GM21381 (cell line): ENCODE data around the gene PRRT4.

Experiments
- ATAC-seq: cut with Tn5 transposase; IDR thresholded peaks from one replicate; pipeline ENCODE4 v1.9.1; 2021; ENCODE audit warnings: mild to moderate bottlenecking, moderate library complexity; ENCODE audit not compliant: unreplicated experiment

PRRT4 gene

DNA sequence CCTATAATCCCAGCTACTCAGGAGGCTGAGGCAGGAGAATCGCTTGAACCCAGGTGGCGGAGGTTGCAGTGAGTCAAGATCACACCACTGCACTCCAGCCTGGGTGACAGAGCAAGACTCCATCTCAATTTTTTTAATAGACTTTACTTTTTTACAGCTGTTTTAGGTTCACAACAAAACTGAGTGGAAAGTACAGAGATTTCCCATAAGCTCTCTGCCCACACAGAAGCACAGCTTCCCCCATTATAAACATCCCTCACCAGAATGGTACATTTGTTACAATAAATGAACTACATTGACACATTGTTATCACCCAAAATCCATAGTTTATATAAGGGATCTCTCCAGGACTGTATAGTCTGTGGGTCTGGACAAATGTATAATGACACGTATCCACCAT lies 14.6 kb upstream of the PRRT4 start:
- no peak for ATAC-seq

DNA sequence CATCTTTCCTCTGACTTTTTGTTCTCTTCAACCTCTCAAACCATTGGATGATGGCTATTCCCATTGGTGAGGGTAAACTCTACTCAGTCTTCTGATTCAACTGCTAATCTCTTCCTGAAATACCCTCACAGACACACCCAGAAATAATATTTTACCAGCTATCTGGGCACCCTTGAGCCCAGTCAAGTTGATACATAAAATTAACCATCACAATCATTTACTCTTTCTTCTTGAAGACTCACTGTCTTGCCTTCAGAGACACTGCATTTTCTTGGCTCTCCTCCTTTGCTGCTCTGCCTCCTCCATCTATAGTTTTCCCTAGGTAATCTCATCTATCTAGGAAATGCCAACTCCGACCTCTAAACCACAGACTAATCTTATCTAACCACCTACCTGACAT lies 12.6 kb upstream of the PRRT4 start:
- no peak for ATAC-seq

DNA sequence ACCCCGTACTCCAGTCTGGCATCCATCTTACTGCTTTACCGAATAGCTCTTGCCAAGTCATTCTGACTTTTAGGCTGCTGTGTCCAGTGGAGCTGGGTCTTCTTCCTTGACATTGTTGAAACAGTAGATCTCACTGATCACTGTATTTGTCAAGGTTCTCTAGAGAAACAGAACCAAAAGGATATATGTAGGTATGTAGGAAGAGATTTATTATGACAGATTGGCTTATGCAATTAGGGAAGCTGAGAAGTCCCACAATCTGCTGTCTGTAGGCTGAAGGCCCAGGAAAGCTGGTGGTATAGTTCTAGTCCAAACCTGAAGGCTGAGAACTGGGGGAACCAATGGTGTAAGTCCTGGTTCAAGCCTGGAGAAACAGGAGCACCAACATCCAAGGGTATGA lies 12.1 kb upstream of the PRRT4 start:
- no peak for ATAC-seq

DNA sequence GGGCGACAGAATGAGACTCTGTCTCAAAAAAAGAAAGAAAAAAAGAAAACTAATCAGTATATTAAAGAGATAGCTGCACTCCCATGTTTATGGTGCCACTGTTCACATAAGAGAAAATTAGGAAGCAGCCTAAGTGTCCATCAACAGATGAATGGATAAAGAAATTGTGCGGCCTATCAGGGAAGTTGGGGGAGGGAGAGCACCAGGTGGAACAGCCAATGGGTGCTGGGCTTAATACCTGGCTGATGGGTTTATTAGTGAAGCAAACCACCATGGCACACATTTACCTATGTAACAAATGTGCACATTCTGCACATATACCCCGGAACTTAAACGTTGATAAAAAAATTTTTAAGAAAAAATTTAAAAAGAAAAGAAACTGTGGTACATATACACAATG lies 9.0 kb upstream of the PRRT4 start:
- no peak for ATAC-seq

DNA sequence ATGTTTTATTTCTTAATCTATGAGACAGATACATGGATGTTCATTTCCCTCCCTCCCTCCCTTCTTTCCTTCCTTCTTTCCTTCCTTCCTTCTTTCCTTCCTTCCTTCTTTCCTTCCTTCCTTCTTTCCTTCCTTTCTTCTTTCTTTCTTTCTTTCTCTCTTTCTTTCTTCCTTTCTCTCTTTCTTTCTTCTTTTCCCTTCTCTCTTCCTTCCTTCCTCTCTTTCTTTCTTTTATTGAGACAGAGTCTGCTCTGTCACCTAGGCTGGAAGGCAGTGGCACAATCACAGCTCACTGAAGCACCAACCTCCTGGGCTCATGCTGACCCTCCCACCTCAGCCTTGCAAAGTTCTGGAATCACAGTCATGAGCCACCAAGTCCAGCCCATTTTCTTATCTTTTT lies 5.5 kb upstream of the PRRT4 start:
- no peak for ATAC-seq

DNA sequence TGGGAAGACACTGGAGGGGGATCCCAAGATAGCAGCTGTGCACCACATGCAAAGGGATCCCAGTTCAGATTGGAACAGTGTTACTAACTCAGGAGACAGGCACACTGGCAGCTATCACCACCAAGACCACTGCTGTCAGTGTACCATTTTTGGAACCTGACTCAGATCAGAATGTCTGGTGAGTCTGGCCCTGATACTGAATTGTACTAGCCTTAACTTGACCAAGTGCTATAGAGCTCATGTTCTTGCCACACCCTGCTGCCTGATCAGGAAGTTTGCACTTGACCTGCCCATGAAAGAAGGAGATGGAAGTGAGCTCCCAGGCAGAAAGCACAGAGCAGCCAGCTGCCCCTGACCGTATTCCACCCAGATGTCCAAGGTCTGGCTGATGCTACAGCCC lies 4.8 kb upstream of the PRRT4 start:
- no peak for ATAC-seq

DNA sequence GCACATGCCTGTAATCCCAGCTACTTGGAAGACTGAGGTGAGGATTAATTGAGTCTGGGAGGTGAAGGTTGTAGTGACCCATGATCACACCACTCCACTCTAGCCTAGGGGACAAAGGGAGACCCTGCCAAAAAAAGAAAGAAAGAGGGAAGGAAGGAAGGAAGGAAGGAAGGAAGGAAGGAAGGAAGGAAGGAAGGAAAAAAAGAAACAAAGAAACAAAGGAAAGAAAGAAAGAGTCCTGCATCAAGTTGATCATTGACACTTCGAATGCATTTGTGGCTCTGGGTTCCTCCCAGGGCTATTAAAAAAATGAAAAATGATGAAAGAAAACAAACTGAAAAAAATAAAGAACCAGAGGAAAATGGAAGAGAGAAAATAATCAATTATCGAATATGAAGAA lies 3.9 kb upstream of the PRRT4 start:
- ATAC-seq, result no peak

DNA sequence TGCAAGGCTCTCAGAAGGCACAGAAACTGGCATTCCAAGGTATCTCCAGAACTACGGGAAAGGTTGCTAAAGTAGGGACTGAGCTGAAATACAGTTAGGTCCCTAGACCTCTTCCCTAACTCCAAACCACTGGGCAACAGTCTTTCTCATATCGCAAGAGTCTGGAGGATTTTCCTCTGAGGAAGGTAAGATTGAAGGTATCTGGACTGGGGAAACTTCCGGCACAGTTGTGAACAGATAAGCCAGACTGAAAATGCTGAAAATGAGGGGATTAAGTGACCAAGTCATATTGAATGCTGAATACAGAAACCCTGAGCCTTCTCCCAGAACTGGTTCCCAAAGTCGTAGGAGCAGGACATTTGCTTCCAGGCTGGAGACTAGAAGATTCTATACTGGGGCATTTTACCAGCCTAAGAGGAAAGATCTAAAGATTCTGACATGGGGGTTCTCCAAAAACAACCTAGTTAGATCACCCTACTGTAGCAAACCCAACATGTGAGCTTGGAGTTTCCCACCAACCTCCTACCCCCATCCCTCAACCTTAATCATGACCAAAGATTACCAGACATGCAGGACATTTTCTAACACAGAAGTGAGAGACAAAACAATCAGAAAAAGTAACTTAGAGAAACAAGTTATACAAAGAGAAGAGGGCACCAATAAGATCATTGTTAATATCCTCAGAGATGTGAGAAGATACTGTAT lies 2.8 kb upstream of the PRRT4 start:
- no peak for ATAC-seq

DNA sequence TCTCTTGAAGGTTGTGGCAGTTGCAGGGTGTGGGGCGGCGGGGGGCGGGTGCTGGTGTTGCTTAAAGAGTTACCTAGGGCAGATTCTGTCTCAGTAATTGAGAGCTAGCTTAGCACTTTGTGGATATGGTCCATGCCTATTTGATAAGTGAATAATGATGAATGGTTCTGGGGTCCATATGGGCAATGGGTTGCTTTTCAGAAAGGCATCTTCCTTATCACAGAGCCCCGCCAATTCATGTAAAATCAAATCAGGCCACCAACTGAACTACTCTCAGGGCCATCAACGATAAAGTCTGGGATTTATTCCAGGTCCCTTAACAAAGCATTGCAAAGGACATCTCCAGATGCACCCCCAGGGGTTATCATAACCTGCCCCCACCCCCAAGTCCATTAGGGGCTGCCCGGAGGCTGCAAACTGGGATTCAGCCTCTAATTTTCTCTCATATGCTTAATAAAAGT lies 1.8 kb upstream of the PRRT4 start:
- no peak for ATAC-seq

DNA sequence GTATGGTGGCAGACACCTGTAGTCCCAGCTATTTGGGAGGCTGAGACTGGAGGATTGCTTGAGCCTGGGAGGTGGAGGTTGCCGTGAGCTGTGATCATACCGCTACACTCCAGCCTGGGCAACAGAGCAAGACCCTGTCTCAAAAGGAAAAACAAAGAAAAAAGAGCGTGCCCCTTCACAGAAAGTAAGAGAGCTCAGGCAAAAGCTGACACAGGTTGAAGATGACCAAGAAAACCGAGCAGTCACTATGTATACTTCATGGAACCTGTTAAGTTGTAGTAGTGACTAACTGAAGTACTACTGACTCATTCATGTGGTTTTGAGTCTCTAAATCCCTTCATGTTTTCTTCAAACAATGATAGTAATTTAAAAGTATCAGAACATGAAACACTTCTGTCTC lies 1.2 kb upstream of the PRRT4 start:
- no peak for ATAC-seq

DNA sequence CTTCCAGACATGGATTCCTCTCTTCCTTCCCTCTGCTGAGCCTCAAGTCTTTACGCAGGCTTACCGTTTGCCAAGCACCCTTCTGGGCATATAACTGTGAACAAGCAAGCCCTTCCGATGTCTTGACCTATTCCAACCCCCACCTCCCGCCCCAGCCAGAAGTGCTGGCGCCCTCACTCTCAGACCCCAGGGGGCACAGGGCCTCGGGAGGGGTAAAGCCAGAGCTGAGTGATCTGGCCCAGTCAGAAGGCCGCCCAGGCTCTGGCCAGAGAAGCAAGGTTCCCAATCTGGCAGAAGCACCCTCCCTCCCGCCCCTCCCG lies 1.2 kb downstream of the PRRT4 start:
- no peak for ATAC-seq

DNA sequence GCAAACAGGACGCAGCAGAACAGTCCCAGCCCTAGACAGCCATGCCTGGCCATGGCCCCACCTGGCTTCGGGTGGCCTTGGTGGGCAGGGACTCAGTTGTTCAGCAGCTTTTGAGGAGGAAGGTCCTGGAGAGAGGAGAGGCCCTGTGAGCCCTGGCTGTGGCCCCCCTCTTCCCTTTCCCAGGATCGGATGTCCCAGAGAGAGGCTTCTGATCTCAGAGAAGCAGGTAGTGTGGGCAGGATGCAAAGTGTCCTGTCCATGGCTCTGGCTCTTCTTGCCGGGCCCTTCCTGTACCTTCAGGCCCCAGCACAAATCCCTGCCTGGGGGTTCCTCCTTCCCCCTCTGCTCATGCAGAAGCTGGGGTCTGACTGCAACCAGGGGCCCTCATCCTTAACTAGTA lies 1.6 kb downstream of the PRRT4 start:
- ATAC-seq, result no peak

DNA sequence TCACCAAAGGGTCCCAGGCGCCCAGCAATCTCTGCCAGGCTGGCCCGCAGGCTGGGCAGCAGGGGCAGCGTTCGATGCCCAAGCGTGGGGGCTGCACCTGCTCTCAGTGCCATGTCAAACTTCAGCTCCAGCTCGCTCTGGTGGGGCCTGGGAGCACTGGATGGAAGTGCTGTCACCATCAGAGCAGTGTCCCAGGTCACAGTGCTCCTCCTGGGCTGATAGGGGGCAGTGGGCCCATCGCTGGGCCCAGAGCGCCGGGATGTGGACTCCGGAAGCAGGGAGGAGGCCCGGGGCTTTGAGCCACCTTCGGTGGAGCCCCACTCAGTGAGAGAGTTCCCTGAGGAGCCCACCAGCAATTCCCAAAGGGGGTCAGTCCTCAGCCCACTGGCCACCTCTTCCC lies 2.2 kb downstream of the PRRT4 start:
- ATAC-seq, result no peak

DNA sequence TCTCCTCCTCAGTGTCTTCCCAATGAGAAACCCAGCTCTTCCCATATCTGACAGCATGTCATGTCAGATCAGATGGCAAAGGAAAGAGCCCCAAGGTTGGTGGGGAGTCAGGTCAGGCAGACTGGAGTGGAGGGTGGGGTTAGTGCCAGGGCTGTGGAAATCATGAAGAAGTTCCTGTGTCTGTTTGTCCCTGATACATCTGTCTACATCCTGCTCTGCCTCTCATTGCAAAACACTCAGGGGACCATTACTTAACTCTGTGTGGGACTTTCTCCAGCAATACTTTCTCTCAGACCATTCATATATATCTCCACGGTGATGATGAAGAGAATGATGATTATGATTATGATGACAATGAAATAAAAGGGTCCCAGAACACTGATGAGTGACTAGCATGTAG lies 3.3 kb downstream of the PRRT4 start:
- ATAC-seq, result no peak

DNA sequence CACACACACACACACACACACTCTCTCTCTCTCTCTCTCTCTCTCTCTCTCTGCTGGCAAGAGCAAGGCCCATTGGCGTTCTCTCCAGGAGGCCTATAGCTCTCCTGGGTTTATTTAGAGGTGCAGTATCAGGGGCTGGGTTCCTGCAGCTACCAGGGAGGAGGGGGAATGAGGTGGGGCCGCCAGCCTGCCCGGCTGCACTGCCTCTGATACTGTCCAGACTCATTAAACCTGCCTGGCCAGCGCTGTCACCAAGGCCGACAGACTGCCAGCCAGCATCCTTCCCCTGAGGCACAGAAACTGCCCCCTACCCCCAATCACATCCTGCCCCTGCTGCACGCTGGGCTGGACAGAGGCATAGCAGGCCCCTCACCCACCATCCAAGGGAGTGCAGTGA lies 4.3 kb downstream of the PRRT4 start:
- ATAC-seq, result no peak

DNA sequence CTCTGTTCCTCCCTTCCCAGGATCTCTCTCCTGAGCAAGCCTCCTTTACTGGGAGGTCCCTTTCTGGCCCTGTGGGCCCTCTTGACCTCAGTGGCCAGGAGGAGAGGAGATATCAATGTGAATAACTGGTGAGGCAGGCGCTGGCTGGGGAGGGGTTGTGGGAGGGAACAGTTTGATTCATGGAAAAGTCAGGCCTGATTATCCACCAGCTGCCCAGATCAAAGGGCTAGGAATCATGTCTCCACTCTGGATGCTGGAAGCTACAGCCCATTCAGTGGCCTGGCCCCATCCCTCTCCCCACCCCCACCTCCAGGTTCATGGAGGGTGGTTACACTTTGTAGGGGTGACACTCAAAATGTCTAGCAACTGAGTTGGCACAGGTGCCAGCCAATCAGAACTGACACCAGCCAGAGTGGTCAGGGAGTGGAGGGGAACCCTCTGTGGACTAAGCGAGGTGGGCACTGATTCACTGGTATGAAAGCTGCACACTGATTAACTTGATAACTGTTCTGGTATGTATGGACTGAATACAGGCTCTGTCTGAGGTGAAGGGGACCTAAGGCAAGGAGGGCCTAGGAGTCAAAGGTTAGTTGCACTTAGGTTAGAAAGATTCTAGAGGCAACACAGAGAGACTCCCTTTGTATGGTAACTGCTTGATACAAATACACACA lies 4.8 kb downstream of the PRRT4 start:
- ATAC-seq, result no peak

DNA sequence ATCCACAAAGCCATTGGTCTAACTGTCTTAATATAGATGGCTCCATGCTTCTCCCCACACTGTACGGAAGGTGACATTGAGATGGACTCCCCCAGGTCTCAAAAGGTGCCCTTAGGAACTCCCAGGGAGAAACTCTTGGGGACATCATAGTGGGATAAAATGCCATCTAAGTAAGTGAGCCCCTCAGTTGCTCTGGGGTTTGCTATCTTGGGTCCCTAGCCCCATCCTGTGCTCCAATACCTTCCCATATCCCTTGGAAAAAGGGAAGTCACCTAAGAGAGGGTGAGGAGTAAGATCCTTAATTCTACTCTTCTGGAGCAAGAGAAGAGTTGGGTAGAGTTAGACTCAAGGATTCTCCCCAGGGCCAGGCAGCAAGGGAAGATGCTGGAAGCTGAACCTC lies 7.9 kb downstream of the PRRT4 start:
- ATAC-seq, result no peak

DNA sequence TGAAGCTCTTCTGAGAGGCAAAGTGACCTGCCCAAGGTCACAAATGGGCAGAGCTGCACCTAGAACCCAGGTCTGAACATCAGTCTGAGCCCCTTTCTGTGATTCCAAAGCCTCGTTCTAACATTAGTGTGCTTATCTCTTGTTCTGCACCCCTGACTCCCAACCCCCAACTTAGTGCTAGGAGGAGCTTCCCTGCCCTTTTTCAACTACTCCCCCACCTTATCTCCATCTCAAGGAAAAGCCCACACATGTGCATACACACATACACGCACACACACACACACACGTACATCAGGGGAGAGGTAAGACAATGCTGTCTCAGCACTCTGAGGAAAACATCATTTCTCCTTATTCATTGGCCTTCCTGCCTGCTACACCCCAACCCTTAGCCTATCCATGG lies 8.3 kb downstream of the PRRT4 start:
- no peak for ATAC-seq

DNA sequence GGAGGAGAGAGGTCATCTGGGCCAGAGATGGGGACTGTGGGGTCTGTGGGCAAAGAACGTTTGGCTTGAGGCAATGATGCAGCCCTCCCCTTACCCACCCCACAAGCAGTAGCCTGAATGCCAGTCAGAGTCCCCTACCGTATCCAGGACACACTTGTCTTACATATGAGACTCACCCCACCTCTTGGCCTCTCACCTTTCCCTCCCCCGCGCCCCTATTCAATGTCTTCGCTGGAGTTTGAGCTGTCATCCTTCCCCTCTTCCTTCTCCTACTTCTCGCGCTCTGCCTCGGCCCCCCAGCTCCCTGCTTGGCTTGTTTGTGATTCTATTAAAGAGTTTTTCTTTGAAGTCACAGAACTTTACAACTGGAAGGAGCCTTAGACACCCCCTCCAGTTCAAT lies 8.9 kb downstream of the PRRT4 start:
- ATAC-seq, result no peak

DNA sequence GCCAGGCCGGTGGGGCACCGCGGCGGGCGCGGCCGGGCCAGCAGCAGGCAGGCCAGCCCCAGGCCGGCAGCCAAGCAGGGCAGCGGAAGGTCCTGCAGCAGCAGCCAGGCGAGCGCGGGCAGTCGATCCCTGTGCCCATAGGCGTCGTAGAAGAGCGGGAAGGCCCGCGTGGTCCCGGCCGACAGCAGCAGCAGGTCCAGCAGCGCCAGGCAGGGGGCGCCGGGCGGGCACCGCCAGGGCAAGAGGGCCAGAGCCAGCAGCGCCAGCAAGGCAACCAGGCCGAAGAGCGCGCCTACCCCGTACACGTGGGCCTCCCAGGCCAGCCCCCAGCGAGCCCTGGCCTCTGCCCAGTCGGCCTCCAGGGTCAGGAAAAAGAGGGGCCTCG lies 9.3 kb downstream of the PRRT4 start:
- no peak for ATAC-seq

DNA sequence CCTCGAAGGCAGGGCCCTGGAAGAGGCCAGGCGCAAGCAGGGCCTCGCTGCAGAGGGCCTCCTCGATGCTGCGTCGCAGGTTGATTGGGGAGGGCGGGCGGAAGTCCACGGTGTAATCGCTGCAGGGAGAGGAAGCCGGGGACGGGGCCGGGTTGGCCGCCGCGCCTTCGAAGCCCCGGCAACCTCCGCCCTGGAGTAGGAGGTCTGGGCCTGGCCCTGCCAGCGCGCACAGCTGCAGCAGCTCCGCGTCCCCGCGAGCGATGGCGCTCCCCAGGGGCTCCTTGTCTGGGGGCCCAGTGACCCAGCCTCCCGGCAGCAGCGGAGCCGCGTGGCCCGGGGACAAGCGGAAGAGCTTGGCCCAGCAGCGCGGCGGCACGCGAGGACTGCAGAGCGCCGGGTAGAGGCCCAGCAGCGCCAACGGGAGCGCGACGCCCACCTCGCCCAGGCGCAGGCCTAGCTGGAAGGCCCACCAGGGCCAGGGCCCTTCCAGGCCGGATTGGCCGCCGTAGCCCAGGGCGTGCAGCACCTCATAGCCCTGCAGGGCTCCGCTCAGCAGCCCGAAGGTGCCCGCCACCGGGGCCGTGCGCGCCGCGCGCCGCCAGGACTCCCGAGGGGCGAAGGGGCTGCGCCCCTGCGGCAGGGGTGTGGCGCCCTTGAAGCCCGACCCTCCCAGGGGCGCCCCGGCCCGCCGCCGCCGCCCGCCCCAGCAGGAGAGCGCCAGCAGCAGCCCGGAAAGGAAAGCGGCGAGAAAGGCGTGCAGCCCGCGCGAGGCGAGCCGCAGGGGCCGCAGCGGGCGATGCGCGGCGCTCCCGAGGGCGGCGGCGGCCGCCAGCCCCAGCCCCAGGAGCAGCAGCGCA lies 10.0 kb downstream of the PRRT4 start:
- ATAC-seq, result no peak

DNA sequence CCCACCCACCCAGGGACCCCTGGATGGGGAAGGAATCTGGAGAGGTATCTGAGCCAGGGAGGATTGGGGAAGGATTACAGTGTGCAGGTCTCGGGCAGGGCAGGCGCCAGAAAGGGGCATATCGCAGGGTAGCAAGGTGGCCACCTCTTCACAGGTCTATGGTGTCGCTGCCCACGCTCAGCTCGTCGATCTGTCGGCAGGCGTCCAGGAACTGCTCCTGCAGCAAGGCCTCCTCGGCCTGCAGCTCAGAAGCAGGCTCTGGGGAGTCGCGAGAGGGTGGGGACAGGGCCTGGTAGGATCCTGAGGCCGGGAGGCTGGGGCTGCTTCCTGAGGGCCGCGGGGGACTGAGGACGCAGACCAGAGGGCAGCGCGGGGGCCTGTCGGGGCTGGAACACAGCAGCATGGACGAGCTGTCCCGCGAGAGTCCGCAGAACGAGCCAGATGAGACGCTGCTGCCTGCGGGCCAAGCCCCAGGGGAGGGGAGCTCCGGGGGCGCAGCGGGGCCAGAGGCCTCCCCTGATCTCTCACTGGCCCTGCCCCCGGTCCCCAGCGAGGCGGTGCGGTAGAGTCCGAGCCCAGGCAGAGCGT lies 10.7 kb downstream of the PRRT4 start:
- no peak for ATAC-seq
